ENCODE data around the gene ECE1. TPM values are rescaled to one million over a fixed set of nuclear protein-coding genes. Genes with fewer than 3 reads are reported as not detected.

The ECE1 gene
- total and polyA plus RNA-seq, 10 of the 15 experiments (the other 5 are each of a cell fraction or from before 2014, with no cell fraction given), result 0.97 to 81.0 (median 37.0) TPM

DNA sequence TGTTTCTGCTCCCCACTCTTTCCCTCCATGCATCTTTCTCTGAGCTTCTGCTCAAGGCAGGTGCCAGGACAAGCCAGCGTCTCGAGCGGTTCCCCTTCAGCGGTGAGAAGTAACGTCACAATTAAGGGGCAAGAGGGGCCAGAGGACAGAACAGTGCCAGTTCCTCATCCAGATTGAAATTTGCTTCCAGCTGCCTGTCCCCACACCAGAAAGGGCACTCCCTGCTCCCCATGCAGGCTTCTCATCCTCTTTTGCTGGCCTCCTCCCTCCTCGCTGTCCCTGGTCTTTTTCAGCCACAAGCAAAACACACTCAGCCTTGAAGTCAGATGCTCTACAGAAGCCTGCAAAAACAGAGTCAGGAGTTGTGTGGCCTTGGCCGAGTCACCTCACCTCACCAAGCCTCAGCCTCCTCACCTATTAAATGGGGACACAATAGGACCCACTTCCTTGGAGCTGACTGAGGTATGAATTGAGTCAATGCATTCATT lies 35.0 kb upstream of the ECE1 start:
- Histone ChIP-seq H4K20me1 (ENCODE audit: control insufficient read depth, insufficient read depth) (no peaks in the 10 kb centered on the region), H3K27ac (ENCODE audit: control insufficient read depth, insufficient read depth) (peak overlapping the region; percentile 40; the same call in 1 of the 2 replicates), H3K27me3 (replicated peaks in 1 of 2; ENCODE audit: control insufficient read depth in 2 of 2, insufficient read depth in 2 of 2, low read length in 1 of 2) (no peaks in the 10 kb centered on the region), H3K4me2 (ENCODE audit: control insufficient read depth, insufficient read depth) (peak overlapping the region; percentile 58), H3K9ac (ENCODE audit: control insufficient read depth, insufficient read depth, low read length) (peak overlapping the region; percentile 47; the same call in 1 of the 2 replicates), H3K79me2 (ENCODE audit: control insufficient read depth, insufficient read depth, low read length) (no peaks in the 10 kb centered on the region; the same call in none of the 2 replicates), H3K36me3 (ENCODE audit: control insufficient read depth in 2 of 2, insufficient read depth in 2 of 2, low read length in 1 of 2) (peaks cover 0 to 4% of the 10 kb centered on the region in 2 experiments; a peak in 2 of 4 replicates), H3K4me1 (ENCODE audit: control insufficient read depth, insufficient read depth, low read length) (peaks cover 38% of the 10 kb centered on the region), H3K9me3 (replicated peaks; ENCODE audit: control insufficient read depth, insufficient read depth, low read length) (no peaks in the 10 kb centered on the region), H2AFZ (ENCODE audit: control insufficient read depth, low read depth, low read length) (no peak overlapping the region), H3K4me3 (no peak overlapping the region)
- BruUV-seq (replicated peaks), result no TSS peak
- ChIA-PET POLR2A (interaction anchor here (1.0 to 4.7 kb wide), 7 partner anchors 10 to 39 kb away, joined by 3 to 71 read pairs (median 8); partner anchors contain the start of gene ECE1), SMC1A (ENCODE audit: uncharacterized antibody, unreplicated experiment) (interaction anchor here (1.0 to 8.3 kb wide), 10 partner anchors 11 to 43 kb away, joined by 3 to 119 read pairs (median 10); partner anchors contain the start of gene ECE1), RAD21 (ENCODE audit: unreplicated experiment) (interaction anchor here (0.6 to 6.4 kb wide), 10 partner anchors 8 to 282 kb away, joined by 3 to 97 read pairs (median 12); partner anchors contain the start of gene ECE1), CTCF (interaction anchor here (0.7 to 8.4 kb wide), 8 partner anchors 11 to 108 kb away, joined by 3 to 95 read pairs (median 6); no protein-coding TSS in a partner anchor)
- no peak for FAIRE-seq
- 17% methylated on average over 7 of the region's 7 CpGs for WGBS (ENCODE audit: insufficient coverage, insufficient replicate concordance, low lambda C conversion rate, missing lambda C conversion rate)
- ATAC-seq, result peak; percentile 46
- TF ChIP-seq ETV6 (conservative IDR thresholded peaks at IDR 0.05 in 1 of 2, IDR thresholded peaks at IDR 0.05 in 1 of 2; ENCODE audit: borderline replicate concordance in 1 of 2, low read depth in 1 of 2) (no peak; a peak in 1 of 4 replicates), TCF7 (IDR thresholded peaks at IDR 0.05; ENCODE audit: borderline replicate concordance) (no peak), SMARCA5 (IDR thresholded peaks at IDR 0.05) (peak; percentile 14; the same call in 1 of the 2 replicates), SPI1 (IDR thresholded peaks at IDR 0.05; ENCODE audit: borderline replicate concordance, insufficient read depth, low read depth, low read length) (peak; percentile 30; the same call in 1 of the 2 replicates), E2F8 (IDR thresholded peaks at IDR 0.05; ENCODE audit: low read depth, partially characterized antibody) (no peak), ASH2L (IDR thresholded peaks at IDR 0.05; ENCODE audit: borderline replicate concordance, low read depth) (no peak), EED (IDR thresholded peaks at IDR 0.05; ENCODE audit: low read depth) (no peak; the same call in 1 of the 2 replicates), TAF1 (IDR thresholded peaks at IDR 0.05; ENCODE audit: borderline replicate concordance, low read depth, low read length) (no peak)
- TF ChIP-seq, protein P1, sequence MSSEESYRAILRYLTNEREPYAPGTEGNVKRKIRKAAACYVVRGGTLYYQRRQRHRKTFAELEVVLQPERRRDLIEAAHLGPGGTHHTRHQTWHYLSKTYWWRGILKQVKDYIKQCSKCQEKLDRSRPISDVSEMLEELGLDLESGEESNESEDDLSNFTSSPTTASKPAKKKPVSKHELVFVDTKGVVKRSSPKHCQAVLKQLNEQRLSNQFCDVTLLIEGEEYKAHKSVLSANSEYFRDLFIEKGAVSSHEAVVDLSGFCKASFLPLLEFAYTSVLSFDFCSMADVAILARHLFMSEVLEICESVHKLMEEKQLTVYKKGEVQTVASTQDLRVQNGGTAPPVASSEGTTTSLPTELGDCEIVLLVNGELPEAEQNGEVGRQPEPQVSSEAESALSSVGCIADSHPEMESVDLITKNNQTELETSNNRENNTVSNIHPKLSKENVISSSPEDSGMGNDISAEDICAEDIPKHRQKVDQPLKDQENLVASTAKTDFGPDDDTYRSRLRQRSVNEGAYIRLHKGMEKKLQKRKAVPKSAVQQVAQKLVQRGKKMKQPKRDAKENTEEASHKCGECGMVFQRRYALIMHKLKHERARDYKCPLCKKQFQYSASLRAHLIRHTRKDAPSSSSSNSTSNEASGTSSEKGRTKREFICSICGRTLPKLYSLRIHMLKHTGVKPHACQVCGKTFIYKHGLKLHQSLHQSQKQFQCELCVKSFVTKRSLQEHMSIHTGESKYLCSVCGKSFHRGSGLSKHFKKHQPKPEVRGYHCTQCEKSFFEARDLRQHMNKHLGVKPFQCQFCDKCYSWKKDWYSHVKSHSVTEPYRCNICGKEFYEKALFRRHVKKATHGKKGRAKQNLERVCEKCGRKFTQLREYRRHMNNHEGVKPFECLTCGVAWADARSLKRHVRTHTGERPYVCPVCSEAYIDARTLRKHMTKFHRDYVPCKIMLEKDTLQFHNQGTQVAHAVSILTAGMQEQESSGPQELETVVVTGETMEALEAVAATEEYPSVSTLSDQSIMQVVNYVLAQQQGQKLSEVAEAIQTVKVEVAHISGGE (CRISPR knock-in tag; IDR thresholded peaks at IDR 0.05), result no peak
- intact Hi-C loops (cut with micrococcal nuclease; ENCODE audit: unreplicated experiment) (no loop called here), in situ Hi-C loops (cut with MboI) (no loop called here)
- no peak for DNase-seq (ENCODE audit: low read depth, low spot score)

Data from GM12878 (cell line).